Effector memory CD8-positive, alpha-beta T cell (primary cell): ENCODE results near the gene ITGAX.
"Not testable (repeated sequence)": the region's sequence is repeated elsewhere in the genome, so short reads cannot be mapped to it uniquely, and the experiment has no call there.

Experiments used
- ATAC-seq: fragments of 150-1000 bp; cut with Tn5 transposase; replicated peaks from 2 replicates; pipeline ENCODE4 v1.10.0; 2021; ENCODE audit warnings: mild to moderate bottlenecking, moderate library complexity
- DNase-seq, 3 experiments: peaks; one replicate each; pipeline ENCODE4 v3.0.0; 2021
- H3K27ac Mint-ChIP-seq, 2 donors: one replicate each; pipeline ENCODE4 v1.8.0; 2022; ENCODE audit warnings: mild to moderate bottlenecking in 2 of 2, mixed read lengths in 2 of 2, moderate library complexity in 2 of 2
- H3K27me3 Mint-ChIP-seq, 2 donors: one replicate each; pipeline ENCODE4 v1.8.0; 2022; ENCODE audit warnings: mixed read lengths in 2 of 2
- H3K36me3 Mint-ChIP-seq: one replicate; pipeline ENCODE4 v1.8.0; 2022; ENCODE audit warnings: mild to moderate bottlenecking, moderate library complexity, mixed read lengths; ENCODE audit not compliant: insufficient read depth
- H3K4me1 Mint-ChIP-seq, 2 donors: one replicate each; pipeline ENCODE4 v1.8.0; 2022; ENCODE audit warnings: low read depth in 2 of 2, mixed read lengths in 2 of 2
- H3K4me3 Mint-ChIP-seq, 2 donors: one replicate each; pipeline ENCODE4 v1.8.0; 2022; ENCODE audit warnings: mild to moderate bottlenecking in 2 of 2, mixed read lengths in 2 of 2, moderate library complexity in 2 of 2
- H3K9me3 Mint-ChIP-seq, 2 donors: one replicate each; pipeline ENCODE4 v1.8.0; 2022; ENCODE audit warnings: mixed read lengths in 2 of 2

ITGAX gene

DNA sequence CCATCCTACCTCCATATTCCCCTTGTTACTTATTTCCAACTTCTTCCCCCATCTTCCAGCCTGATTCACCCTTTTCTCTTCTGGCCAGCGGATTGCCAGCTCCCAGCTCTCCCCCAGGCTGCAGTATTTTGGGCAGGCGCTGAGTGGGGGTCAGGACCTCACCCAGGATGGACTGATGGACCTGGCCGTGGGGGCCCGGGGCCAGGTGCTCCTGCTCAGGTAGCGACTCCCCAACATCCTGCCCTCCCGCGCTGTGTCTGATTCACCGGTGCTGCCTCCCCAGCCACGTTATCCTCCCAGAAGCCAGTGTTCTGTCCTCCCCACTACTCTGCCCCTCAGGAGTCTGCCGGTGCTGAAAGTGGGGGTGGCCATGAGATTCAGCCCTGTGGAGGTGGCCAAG, 57.8 kb downstream of the ITGAX start:
- H3K4me3 Mint-ChIP-seq = no peak overlapping the region
- ATAC-seq (no peak), DNase-seq (no peak)
- peaks cover 0 to 9% of the 10 kb centered on the region in 2 donors for H3K27me3 Mint-ChIP-seq
- no peaks in the 10 kb centered on the region for H3K9me3 Mint-ChIP-seq
- H3K27ac Mint-ChIP-seq = peak overlapping the region in 1 of 2 donors; percentile 83
- H3K4me1 Mint-ChIP-seq = peaks cover 35 to 42% of the 10 kb centered on the region in 2 donors
- H3K36me3 Mint-ChIP-seq = no peaks in the 10 kb centered on the region

- Mint-ChIP-seq H3K4me3 (no peak overlapping the region), H3K27me3 (peaks cover 0 to 6% of the 10 kb centered on the region in 2 donors), H3K36me3 (no peaks in the 10 kb centered on the region), H3K9me3 (no peaks in the 10 kb centered on the region), H3K27ac (peak overlapping the region in 1 of 2 donors; percentile 17), H3K4me1 (peaks cover 40 to 48% of the 10 kb centered on the region in 2 donors)
- ATAC-seq (no peak), DNase-seq (no peak)
These were observed 58.4 kb downstream of the ITGAX start for GRCh38 chr16:31413381-31413780.

GRCh38 chr16:31413943-31414342, 59.0 kb downstream of the ITGAX start:
- H3K9me3 Mint-ChIP-seq = no peaks in the 10 kb centered on the region
- no peak for ATAC-seq
- H3K36me3 Mint-ChIP-seq = no peaks in the 10 kb centered on the region
- peak overlapping the region in 1 of 2 donors; percentile 68 for H3K4me3 Mint-ChIP-seq
- DNase-seq = no peak
- peak overlapping the region in 1 of 2 donors; percentile 17 for H3K27ac Mint-ChIP-seq
- H3K27me3 Mint-ChIP-seq = peaks cover 0 to under 1% of the 10 kb centered on the region in 2 donors
- peaks cover 38 to 50% of the 10 kb centered on the region in 2 donors for H3K4me1 Mint-ChIP-seq

- peaks cover under 1% of the 10 kb centered on the region for H3K36me3 Mint-ChIP-seq
- H3K27me3 Mint-ChIP-seq = no peaks in the 10 kb centered on the region
- DNase-seq (peak; percentile 19 to 27 (median 24)), ATAC-seq (peak; percentile 90)
- H3K9me3 Mint-ChIP-seq = no peaks in the 10 kb centered on the region
- peak overlapping the region; percentile 77 to 78 for H3K27ac Mint-ChIP-seq
- H3K4me3 Mint-ChIP-seq = peak overlapping the region; percentile 24 to 68
- peaks cover 39 to 54% of the 10 kb centered on the region in 2 donors for H3K4me1 Mint-ChIP-seq
These were observed 59.7 kb downstream of the ITGAX start for GRCh38 chr16:31414706-31415105.

DNA sequence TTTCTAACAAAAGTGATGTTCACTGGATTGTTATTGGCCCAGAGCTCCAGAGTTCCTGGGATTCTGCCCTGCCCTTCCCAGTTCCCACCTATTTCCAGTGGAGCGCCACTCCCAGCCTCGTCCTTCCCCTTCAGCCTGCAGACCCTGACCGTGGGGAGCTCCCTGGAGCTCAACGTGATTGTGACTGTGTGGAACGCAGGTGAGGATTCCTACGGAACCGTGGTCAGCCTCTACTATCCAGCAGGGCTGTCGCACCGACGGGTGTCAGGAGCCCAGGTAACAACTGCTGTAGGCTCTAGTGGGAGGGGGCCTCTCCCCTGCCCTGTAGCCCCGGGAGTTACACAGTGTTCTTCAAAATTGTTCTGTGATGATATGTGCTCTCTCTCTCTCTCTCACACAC, 61.4 kb downstream of the ITGAX start:
- DNase-seq = no peak
- peaks cover 50 to 66% of the 10 kb centered on the region in 2 donors for H3K4me1 Mint-ChIP-seq

DNA sequence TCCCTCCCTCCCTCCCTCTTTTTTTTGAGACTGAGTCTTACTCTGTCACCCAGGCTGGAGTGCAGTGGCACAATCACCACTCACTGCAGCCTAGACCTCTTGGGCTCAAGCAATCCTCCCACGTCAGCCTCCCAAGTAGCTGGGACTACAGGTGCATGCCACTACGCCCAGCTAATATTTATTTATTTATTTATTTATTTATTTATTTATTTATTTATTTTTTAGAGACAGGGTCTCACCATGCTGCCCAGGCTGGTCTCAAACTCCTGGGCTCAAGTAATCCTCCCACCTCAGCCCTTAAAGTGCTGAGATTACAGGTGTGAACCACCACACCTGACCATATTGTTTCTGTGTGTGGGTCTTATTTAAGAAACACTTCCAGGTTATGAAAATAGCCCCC, 62.1 kb downstream of the ITGAX start:
- not testable (repeated sequence) for H3K36me3 Mint-ChIP-seq, H3K9me3 Mint-ChIP-seq, ATAC-seq, DNase-seq, H3K27me3 Mint-ChIP-seq
- Mint-ChIP-seq H3K27ac (peak overlapping the region in 1 of 2 donors; percentile 5), H3K4me3 (peak overlapping the region in 1 of 2 donors; percentile 19), H3K4me1 (peaks cover 55 to 73% of the 10 kb centered on the region in 2 donors)

More for the DNA sequence above, 61.4 kb downstream of the ITGAX start:
- no peaks in the 10 kb centered on the region for H3K27me3 Mint-ChIP-seq
- peaks cover 4% of the 10 kb centered on the region for H3K36me3 Mint-ChIP-seq
- peak overlapping the region in 1 of 2 donors; percentile 5 for H3K27ac Mint-ChIP-seq
- no peak for ATAC-seq
- H3K9me3 Mint-ChIP-seq = no peaks in the 10 kb centered on the region
- peak overlapping the region in 1 of 2 donors; percentile 19 for H3K4me3 Mint-ChIP-seq

GRCh38 chr16:31417916-31418315, 62.9 kb downstream of the ITGAX start:
- DNase-seq = no peak
- H3K27ac Mint-ChIP-seq = no peak overlapping the region
- no peaks in the 10 kb centered on the region for H3K9me3 Mint-ChIP-seq
- peak overlapping the region in 1 of 2 donors; percentile 34 for H3K4me3 Mint-ChIP-seq
- peaks cover 7% of the 10 kb centered on the region for H3K36me3 Mint-ChIP-seq
- no peaks in the 10 kb centered on the region for H3K27me3 Mint-ChIP-seq
- no peak for ATAC-seq
- peaks cover 60 to 76% of the 10 kb centered on the region in 2 donors for H3K4me1 Mint-ChIP-seq

DNA sequence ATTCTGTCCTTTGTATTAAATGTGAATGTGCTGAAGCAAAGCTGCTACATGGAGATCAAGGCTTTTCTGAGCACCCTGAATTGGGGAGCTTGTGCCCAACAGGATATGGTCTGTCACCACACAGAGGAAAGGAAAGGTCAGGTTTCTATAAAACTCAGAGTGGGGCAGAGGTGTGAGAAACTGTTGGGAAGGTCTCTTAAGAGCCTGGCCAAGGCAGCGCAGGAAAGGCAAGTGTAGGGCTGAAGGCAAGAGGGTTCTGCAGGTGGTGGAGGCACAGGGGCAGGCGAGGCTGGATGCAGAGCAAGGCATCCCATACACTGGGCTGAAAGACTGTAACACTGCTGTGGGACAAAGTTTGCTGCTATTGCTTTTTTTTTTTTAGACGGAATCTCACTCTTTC, 65.1 kb downstream of the ITGAX start:
- Mint-ChIP-seq H3K27me3 (no peaks in the 10 kb centered on the region), H3K36me3 (peaks cover 7% of the 10 kb centered on the region), H3K4me3 (peak overlapping the region; percentile 57 to 66), H3K4me1 (peaks cover 62 to 69% of the 10 kb centered on the region in 2 donors), H3K9me3 (no peaks in the 10 kb centered on the region), H3K27ac (peak overlapping the region in 1 of 2 donors; percentile 35)
- ATAC-seq (peak; percentile 15), DNase-seq (peak in 1 of 3 experiments; percentile 12)

- peaks cover 48 to 59% of the 10 kb centered on the region in 2 donors for H3K4me1 Mint-ChIP-seq
- H3K4me3 Mint-ChIP-seq = peak overlapping the region; percentile 59 to 63
- peak overlapping the region; percentile 12 to 90 for H3K27ac Mint-ChIP-seq
- H3K27me3 Mint-ChIP-seq = no peaks in the 10 kb centered on the region
- DNase-seq (peak; percentile 58 to 62 (median 59)), ATAC-seq (peak; percentile 98)
- H3K36me3 Mint-ChIP-seq = peaks cover 7% of the 10 kb centered on the region
- no peaks in the 10 kb centered on the region for H3K9me3 Mint-ChIP-seq
These were observed 66.6 kb downstream of the ITGAX start for GRCh38 chr16:31421587-31421986.

DNA sequence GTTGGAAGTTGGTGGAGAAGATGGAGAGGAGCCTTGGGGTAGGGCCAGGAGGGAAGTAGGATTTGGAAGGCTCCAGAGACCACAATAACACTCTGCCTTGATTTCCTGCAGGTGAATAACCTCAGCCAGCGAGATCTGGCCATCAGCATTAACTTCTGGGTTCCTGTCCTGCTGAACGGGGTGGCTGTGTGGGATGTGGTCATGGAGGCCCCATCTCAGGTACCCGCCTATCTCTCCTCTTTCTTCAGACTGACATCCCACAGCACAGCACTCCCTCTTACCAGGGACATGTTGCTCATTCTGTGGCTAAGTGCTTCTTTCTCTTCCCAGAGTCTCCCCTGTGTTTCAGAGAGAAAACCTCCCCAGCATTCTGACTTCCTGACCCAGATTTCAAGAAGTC, 68.3 kb downstream of the ITGAX start:
- ATAC-seq (no peak), DNase-seq (no peak)
- H3K27me3 Mint-ChIP-seq = no peaks in the 10 kb centered on the region
- H3K4me1 Mint-ChIP-seq = peaks cover 42 to 53% of the 10 kb centered on the region in 2 donors
- peaks cover 13% of the 10 kb centered on the region for H3K36me3 Mint-ChIP-seq
- H3K27ac Mint-ChIP-seq = peak overlapping the region in 1 of 2 donors; percentile 10
- no peaks in the 10 kb centered on the region for H3K9me3 Mint-ChIP-seq
- peak overlapping the region in 1 of 2 donors; percentile 6 for H3K4me3 Mint-ChIP-seq

- Mint-ChIP-seq H3K27ac (no peak overlapping the region), H3K4me1 (peaks cover 39 to 49% of the 10 kb centered on the region in 2 donors), H3K36me3 (peaks cover 13% of the 10 kb centered on the region), H3K9me3 (no peaks in the 10 kb centered on the region), H3K27me3 (no peaks in the 10 kb centered on the region), H3K4me3 (no peak overlapping the region)
- ATAC-seq (no peak), DNase-seq (no peak)
These were observed 68.8 kb downstream of the ITGAX start for GRCh38 chr16:31423801-31424200.

DNA sequence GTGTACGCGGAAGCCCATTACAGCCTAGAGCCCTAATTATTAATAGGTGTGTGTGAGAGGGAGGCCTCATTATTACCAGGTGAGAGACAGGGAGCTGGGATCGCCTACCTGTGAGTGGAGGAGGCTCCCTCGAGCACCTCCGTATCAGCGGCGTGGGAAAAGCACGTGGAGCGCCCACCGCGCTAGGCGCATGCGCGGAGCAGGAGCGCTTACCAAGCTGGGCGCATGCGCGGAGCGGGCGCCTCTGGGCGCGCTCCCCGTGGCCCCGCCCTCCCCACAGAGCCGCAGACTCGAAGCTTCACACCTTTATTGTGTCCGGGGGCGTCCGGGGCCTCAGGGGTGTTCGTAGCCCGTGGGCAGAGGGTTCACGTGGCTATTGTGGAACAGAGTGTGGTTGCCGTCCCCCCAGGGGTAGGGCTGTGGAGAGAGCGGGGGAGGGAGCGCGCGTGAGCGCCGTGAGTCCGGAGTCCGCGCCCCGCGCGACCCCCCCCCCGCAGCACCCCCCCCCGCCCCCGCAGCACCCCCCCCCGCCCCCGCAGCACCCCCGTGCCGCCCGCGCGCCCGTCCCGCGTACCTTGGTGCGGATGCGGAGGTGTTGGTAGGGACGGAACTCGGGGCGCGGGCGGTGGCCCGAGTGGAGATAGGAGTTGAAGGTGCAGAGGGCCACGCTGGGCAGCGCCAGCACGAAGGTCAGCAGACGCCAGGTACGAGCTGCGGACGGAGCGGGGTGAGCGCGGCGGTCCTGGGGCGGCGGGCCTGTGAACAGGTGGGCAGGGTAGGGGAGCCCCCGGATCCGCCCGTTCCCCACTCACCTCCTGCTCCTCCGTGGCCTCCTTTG, 72.7 kb downstream of the ITGAX start:
- peak overlapping the region; percentile 59 to 60 for H3K4me3 Mint-ChIP-seq
- DNase-seq (peak; percentile 54 to 63 (median 56)), ATAC-seq (peak; percentile 85)
- peaks cover 5% of the 10 kb centered on the region for H3K36me3 Mint-ChIP-seq
- H3K27ac Mint-ChIP-seq = no peak overlapping the region
- H3K4me1 Mint-ChIP-seq = peaks cover 15 to 20% of the 10 kb centered on the region in 2 donors
- no peaks in the 10 kb centered on the region for H3K9me3 Mint-ChIP-seq
- no peaks in the 10 kb centered on the region for H3K27me3 Mint-ChIP-seq

- peak within 1 kb of the TSS; percentile 59 to 60 for H3K4me3 Mint-ChIP-seq
These were observed 73.3 kb downstream of the ITGAX start, which contains the start of gene COX6A2 for GRCh38 chr16:31428279-31428597. TSS of gene COX6A2 (minus strand) at chr16:31428360. CDS start at chr16:31428325, 35 bp downstream.

More at GRCh38 chr16:31428279-31428597, 73.3 kb downstream of the ITGAX start, which contains the start of gene COX6A2:
- ATAC-seq (no peak), DNase-seq (no peak)
- no peak within 1 kb of the TSS for H3K27ac Mint-ChIP-seq
- no peaks in the 10 kb centered on the region for H3K9me3 Mint-ChIP-seq
- H3K36me3 Mint-ChIP-seq = peaks cover 5% of the 10 kb centered on the region
- peaks cover 11 to 15% of the 10 kb centered on the region in 2 donors for H3K4me1 Mint-ChIP-seq
- H3K27me3 Mint-ChIP-seq = no peaks in the 10 kb centered on the region
